ENCODE results near the gene PWWP2B. TPM values are rescaled to one million over a fixed set of nuclear protein-coding genes. Genes with fewer than 3 reads are reported as not detected.

PWWP2B gene
- total and polyA plus RNA-seq, 2 experiments from 2014 or later = 2.3 to 12.8 TPM

DNA sequence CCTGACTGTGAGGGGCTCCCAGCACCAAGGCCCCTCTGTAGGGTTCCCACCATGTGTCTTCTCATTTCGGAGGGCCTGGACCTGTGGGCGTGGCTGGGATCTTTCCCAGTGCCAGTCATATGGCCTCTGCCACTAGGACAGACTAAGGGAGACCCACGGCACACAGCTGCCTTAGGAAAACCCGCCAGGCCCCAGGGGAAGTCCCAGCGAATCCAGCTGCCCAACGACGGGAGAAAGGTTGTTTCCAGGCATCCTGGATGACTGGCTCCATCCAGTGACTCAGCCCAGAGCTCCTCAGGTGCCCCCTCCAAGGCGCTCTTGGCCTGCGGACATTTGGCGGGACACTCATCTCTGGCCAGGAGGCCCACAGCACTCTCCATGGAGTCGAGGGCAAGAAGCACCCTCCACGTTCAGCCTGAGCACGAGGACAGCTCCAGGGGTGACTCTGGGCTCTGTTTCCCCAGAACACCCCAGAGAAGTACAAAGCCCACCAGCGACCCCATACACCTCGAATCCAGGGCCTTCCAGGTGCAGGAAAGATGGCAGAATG lies 39.9 kb downstream of the PWWP2B start (continued):
- TF ChIP-seq ZNF331 (CRISPR knock-in tag; IDR thresholded peaks at IDR 0.05; ENCODE audit: low read depth) = no peak

DNA sequence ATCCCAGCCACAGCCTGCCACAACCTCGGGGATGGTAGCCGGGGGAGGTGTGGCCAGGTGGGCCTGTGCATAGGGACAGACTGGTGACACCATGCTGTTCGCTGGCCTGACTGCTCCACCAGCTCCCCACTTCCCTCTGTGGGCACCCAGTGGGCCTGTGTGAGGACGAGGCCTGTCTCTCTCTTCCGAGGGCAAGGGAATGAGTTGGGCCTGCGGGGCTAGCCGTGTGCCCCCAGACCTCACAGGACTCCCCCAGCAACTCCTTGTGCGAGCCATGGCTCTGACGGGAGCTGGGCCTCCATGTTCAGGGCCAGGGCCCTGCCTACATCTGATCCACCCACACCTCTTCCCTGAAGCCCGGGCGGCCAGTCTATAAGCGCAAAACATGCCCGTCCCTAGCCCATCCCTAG lies 40.5 kb downstream of the PWWP2B start:
- Mint-ChIP-seq H3K36me3 (ENCODE audit: low read depth) (no peaks in the 10 kb centered on the region; the same call in 2 of the 3 replicates), H3K27ac (no peak overlapping the region; the same call in 1 of the 2 replicates), H3K9me3 (no peaks in the 10 kb centered on the region), H3K4me1 (peaks cover 4% of the 10 kb centered on the region; the same call in 1 of the 3 replicates), H3K4me3 (no peak overlapping the region), H3K27me3 (ENCODE audit: insufficient read depth, low read depth, poor library complexity) (peaks cover 1% of the 10 kb centered on the region)
- Histone ChIP-seq H3K36me3 (ENCODE audit: insufficient read depth) (no peaks in the 10 kb centered on the region), H3K4me3 (no peak overlapping the region), H4K20me1 (replicated peaks; ENCODE audit: insufficient read depth) (no peaks in the 10 kb centered on the region), H3K4me1 (ENCODE audit: insufficient read depth) (no peaks in the 10 kb centered on the region), H3K27me3 (ENCODE audit: insufficient read depth) (no peaks in the 10 kb centered on the region), H3K9me2 (ENCODE audit: insufficient read depth) (no peaks in the 10 kb centered on the region), H3K4me2 (no peak overlapping the region), H3F3A (replicated peaks; ENCODE audit: low read depth) (0 out of 2 replicates have a peak, but pooled peaks cover 4% of the 10 kb centered on the region), H3K79me2 (replicated peaks; ENCODE audit: insufficient read depth) (no peaks in the 10 kb centered on the region), H3K27ac (ENCODE audit: low read depth) (no peak overlapping the region), H2AFZ (no peak overlapping the region)
- no peak for TF ChIP-seq ZNF331 (CRISPR knock-in tag; IDR thresholded peaks at IDR 0.05; ENCODE audit: low read depth)
- no peak for TF ChIP-seq CREB1 (CRISPR knock-in tag; IDR thresholded peaks at IDR 0.05; ENCODE audit: low read depth)
- no peak for TF ChIP-seq POLR2AphosphoS5 (IDR thresholded peaks at IDR 0.05; ENCODE audit: low read depth)
- TF ChIP-seq, protein P1, sequence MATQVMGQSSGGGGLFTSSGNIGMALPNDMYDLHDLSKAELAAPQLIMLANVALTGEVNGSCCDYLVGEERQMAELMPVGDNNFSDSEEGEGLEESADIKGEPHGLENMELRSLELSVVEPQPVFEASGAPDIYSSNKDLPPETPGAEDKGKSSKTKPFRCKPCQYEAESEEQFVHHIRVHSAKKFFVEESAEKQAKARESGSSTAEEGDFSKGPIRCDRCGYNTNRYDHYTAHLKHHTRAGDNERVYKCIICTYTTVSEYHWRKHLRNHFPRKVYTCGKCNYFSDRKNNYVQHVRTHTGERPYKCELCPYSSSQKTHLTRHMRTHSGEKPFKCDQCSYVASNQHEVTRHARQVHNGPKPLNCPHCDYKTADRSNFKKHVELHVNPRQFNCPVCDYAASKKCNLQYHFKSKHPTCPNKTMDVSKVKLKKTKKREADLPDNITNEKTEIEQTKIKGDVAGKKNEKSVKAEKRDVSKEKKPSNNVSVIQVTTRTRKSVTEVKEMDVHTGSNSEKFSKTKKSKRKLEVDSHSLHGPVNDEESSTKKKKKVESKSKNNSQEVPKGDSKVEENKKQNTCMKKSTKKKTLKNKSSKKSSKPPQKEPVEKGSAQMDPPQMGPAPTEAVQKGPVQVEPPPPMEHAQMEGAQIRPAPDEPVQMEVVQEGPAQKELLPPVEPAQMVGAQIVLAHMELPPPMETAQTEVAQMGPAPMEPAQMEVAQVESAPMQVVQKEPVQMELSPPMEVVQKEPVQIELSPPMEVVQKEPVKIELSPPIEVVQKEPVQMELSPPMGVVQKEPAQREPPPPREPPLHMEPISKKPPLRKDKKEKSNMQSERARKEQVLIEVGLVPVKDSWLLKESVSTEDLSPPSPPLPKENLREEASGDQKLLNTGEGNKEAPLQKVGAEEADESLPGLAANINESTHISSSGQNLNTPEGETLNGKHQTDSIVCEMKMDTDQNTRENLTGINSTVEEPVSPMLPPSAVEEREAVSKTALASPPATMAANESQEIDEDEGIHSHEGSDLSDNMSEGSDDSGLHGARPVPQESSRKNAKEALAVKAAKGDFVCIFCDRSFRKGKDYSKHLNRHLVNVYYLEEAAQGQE (IDR thresholded peaks at IDR 0.05; ENCODE audit: unreplicated experiment) = no peak
- no peak for TF ChIP-seq EZH2 (IDR thresholded peaks at IDR 0.05; ENCODE audit: low read depth, unreplicated experiment)
- no peak for TF ChIP-seq JUNB (IDR thresholded peaks at IDR 0.05; ENCODE audit: unreplicated experiment)
- no peak for TF ChIP-seq STAT1 (IDR thresholded peaks at IDR 0.05; ENCODE audit: unreplicated experiment)
- TF ChIP-seq EZH2phosphoT487 (IDR thresholded peaks at IDR 0.05; ENCODE audit: unreplicated experiment) = no peak
- TF ChIP-seq, protein P2, sequence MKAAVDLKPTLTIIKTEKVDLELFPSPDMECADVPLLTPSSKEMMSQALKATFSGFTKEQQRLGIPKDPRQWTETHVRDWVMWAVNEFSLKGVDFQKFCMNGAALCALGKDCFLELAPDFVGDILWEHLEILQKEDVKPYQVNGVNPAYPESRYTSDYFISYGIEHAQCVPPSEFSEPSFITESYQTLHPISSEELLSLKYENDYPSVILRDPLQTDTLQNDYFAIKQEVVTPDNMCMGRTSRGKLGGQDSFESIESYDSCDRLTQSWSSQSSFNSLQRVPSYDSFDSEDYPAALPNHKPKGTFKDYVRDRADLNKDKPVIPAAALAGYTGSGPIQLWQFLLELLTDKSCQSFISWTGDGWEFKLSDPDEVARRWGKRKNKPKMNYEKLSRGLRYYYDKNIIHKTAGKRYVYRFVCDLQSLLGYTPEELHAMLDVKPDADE (IDR thresholded peaks at IDR 0.05) = no peak
- TF ChIP-seq, protein P3, sequence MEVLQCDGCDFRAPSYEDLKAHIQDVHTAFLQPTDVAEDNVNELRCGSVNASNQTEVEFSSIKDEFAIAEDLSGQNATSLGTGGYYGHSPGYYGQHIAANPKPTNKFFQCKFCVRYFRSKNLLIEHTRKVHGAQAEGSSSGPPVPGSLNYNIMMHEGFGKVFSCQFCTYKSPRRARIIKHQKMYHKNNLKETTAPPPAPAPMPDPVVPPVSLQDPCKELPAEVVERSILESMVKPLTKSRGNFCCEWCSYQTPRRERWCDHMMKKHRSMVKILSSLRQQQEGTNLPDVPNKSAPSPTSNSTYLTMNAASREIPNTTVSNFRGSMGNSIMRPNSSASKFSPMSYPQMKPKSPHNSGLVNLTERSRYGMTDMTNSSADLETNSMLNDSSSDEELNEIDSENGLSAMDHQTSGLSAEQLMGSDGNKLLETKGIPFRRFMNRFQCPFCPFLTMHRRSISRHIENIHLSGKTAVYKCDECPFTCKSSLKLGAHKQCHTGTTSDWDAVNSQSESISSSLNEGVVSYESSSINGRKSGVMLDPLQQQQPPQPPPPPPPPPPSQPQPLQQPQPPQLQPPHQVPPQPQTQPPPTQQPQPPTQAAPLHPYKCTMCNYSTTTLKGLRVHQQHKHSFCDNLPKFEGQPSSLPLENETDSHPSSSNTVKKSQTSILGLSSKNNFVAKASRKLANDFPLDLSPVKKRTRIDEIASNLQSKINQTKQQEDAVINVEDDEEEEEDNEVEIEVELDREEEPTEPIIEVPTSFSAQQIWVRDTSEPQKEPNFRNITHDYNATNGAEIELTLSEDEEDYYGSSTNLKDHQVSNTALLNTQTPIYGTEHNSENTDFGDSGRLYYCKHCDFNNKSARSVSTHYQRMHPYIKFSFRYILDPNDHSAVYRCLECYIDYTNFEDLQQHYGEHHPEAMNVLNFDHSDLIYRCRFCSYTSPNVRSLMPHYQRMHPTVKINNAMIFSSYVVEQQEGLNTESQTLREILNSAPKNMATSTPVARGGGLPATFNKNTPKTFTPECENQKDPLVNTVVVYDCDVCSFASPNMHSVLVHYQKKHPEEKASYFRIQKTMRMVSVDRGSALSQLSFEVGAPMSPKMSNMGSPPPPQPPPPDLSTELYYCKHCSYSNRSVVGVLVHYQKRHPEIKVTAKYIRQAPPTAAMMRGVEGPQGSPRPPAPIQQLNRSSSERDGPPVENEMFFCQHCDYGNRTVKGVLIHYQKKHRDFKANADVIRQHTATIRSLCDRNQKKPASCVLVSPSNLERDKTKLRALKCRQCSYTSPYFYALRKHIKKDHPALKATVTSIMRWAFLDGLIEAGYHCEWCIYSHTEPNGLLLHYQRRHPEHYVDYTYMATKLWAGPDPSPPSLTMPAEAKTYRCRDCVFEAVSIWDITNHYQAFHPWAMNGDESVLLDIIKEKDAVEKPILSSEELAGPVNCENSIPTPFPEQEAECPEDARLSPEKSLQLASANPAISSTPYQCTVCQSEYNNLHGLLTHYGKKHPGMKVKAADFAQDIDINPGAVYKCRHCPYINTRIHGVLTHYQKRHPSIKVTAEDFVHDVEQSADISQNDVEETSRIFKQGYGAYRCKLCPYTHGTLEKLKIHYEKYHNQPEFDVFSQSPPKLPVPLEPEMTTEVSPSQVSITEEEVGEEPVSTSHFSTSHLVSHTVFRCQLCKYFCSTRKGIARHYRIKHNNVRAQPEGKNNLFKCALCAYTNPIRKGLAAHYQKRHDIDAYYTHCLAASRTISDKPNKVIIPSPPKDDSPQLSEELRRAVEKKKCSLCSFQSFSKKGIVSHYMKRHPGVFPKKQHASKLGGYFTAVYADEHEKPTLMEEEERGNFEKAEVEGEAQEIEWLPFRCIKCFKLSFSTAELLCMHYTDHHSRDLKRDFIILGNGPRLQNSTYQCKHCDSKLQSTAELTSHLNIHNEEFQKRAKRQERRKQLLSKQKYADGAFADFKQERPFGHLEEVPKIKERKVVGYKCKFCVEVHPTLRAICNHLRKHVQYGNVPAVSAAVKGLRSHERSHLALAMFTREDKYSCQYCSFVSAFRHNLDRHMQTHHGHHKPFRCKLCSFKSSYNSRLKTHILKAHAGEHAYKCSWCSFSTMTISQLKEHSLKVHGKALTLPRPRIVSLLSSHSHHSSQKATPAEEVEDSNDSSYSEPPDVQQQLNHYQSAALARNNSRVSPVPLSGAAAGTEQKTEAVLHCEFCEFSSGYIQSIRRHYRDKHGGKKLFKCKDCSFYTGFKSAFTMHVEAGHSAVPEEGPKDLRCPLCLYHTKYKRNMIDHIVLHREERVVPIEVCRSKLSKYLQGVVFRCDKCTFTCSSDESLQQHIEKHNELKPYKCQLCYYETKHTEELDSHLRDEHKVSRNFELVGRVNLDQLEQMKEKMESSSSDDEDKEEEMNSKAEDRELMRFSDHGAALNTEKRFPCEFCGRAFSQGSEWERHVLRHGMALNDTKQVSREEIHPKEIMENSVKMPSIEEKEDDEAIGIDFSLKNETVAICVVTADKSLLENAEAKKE (CRISPR knock-in tag; IDR thresholded peaks at IDR 0.05) = no peak
- no peak for TF ChIP-seq ZNF114 (CRISPR knock-in tag; IDR thresholded peaks at IDR 0.05)
- ATAC-seq (no peak), DNase-seq (ENCODE audit: low spot score) (no peak)
